Skeletal muscle tissue (tissue), 4 donors: ENCODE measurements around the gene GEMIN5. TPM values are rescaled to one million over a fixed set of nuclear protein-coding genes. Genes with fewer than 3 reads are reported as not detected.

ENCODE experiments used
- H3K27ac ChIP-seq: one replicate; pipeline ENCODE4 v1.7.0; 2013; ENCODE audit warnings: mild to moderate bottlenecking, low read depth, low read length, inconsistent platforms
- H3K27me3 ChIP-seq, 3 donors: one replicate each; pipeline ENCODE4 v1.7.0; 2013; ENCODE audit warnings: low read length in 3 of 3; ENCODE audit not compliant: control insufficient read depth in 3 of 3, insufficient read depth in 3 of 3
- H3K36me3 ChIP-seq, 3 donors: one replicate each; pipeline ENCODE4 v1.7.0; 2013; ENCODE audit warnings: low read length in 3 of 3; ENCODE audit not compliant: control insufficient read depth in 3 of 3, insufficient read depth in 3 of 3
- H3K4me1 ChIP-seq, 3 donors: one replicate each; pipeline ENCODE4 v1.7.0; 2013; ENCODE audit warnings: low read length in 3 of 3, mild to moderate bottlenecking in 3 of 3; ENCODE audit not compliant: control insufficient read depth in 3 of 3, insufficient read depth in 3 of 3
- H3K4me3 ChIP-seq, 3 donors: one replicate each; pipeline ENCODE4 v1.7.0; 2013; ENCODE audit warnings: low read length in 3 of 3
- H3K9ac ChIP-seq, 3 donors: one replicate each; pipeline ENCODE4 v1.7.0; 2013; ENCODE audit warnings: low read length in 3 of 3, mild to moderate bottlenecking in 3 of 3, moderate library complexity in 2 of 3, low read depth in 1 of 3
- H3K9me3 ChIP-seq, 3 donors: one replicate each; pipeline ENCODE4 v1.7.0; 2013; ENCODE audit warnings: low read length in 3 of 3; ENCODE audit not compliant: control insufficient read depth in 3 of 3
- total RNA-seq: library from RNA; depleted of rRNA; stranded (reverse); fragments of >200 nt; gene quantifications from one replicate; pipeline ENCODE4 v1.2.3, GENCODE V29; 2014
- donor health status: Osteomylitis.

GEMIN5 gene
- total RNA-seq, 1 donor from 2014 or later, result 18.8 TPM

DNA sequence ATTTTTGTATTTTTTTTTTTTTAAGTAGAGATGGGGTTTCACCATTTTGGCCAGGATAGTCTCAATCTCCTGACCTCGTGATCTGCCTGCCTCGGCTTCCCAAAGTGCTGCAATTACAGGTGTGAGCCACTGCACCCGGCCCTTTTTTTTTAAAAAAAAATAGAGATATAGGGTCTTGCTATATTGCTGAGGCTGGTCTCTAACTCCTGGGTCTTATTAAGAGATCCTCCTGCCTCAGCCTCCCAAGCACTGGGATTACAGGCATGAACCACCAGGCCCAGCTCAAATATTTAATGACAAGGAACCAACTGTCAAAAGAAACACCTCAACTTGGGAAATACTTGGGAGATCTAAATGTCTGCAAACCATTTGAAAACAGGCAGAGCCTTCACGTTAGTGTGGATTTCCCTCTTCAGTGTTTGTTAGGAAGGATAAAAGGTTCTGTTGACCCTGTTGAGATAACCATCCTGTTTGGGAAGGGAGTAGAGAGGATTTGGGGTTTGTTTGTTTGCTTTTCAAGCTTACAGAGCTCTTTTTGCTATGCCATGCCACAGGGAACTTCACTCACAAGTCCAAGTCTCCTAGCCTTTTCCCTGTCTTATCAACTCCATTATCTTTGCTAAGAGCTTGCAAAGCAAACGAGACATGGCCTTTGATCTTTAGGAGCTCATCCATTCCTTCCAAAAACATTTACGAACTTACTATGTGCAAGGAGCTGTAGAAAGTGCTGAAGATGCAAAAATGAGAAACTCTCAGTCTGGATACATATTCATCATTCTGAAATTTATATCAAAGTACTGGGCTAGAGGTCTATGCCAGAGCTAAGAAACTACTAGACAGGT lies 95.1 kb downstream of the GEMIN5 start:
- H3K4me1 ChIP-seq, result peaks cover 0 to 2% (median 0%) of the 10 kb centered on the region in 3 donors
- no peaks in the 10 kb centered on the region for H3K9me3 ChIP-seq
- no peak overlapping the region for H3K9ac ChIP-seq
- H3K27me3 ChIP-seq, result no peaks in the 10 kb centered on the region
- peaks cover 3 to 8% (median 4%) of the 10 kb centered on the region in 3 donors for H3K36me3 ChIP-seq
- H3K27ac ChIP-seq, result no peak overlapping the region
- no peak overlapping the region for H3K4me3 ChIP-seq

- Histone ChIP-seq H3K4me3 (no peak overlapping the region), H3K9ac (no peak overlapping the region), H3K4me1 (peaks cover 0 to 2% (median 0%) of the 10 kb centered on the region in 3 donors), H3K9me3 (no peaks in the 10 kb centered on the region), H3K27ac (no peak overlapping the region), H3K27me3 (no peaks in the 10 kb centered on the region), H3K36me3 (peaks cover 7 to 14% (median 9%) of the 10 kb centered on the region in 3 donors)
Measured at GRCh38 chr5:154841273-154841661, 96.7 kb downstream of the GEMIN5 start.

DNA sequence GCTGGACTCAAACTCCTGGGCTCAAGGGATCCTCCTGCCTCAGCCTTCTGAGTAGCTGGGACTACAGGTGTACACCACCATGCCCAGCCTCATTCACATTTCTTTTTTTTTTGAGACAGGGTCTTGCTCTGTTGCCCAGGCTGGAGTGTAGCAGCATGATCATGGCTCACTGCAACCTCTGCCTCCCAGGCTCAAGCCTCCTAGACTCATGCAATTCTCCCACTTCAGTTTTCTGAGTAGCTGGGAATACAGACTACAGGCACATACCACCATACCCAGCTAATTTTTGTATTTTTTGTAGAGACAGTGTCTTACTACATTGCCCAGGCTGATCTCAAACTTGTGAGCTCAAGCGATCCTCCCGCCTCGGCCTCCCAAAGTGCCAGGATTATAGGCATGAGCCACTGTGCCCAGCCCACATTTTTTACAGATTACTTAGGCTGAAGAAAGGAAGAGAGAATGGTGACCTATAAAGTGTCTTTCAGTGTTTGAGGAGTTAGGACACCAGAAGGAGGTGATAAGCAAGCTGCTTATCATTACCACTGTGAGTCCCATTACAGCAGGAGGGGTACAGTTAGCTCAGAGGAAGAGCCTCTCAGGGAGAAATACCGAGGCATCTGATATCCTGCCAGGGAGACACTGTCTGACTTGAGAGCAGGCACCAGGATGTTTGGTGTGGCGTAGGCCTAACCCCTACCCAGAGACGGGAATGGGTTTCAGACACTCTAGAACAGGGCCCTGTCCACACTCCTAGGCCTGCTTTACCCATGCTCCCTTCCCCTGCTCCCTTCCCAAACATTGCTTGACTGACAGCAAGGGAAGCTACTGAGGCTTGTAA lies 97.4 kb downstream of the GEMIN5 start:
- H3K9me3 ChIP-seq, result no peaks in the 10 kb centered on the region
- peaks cover 0 to 3% (median 2%) of the 10 kb centered on the region in 3 donors for H3K4me1 ChIP-seq
- no peak overlapping the region for H3K4me3 ChIP-seq
- H3K27me3 ChIP-seq, result no peaks in the 10 kb centered on the region
- peaks cover 7 to 14% (median 9%) of the 10 kb centered on the region in 3 donors for H3K36me3 ChIP-seq
- H3K27ac ChIP-seq, result no peak overlapping the region
- H3K9ac ChIP-seq, result no peak overlapping the region

Other genes with a start within 250 kb of the GEMIN5 start
- gene LARP1, start 182.8 kb downstream of the GEMIN5 start, total RNA-seq, result 24.0 TPM
- gene FAXDC2, start 87.6 kb downstream of the GEMIN5 start, total RNA-seq, result 8.4 TPM
- gene CNOT8, start 79.6 kb downstream of the GEMIN5 start, total RNA-seq, result 42.3 TPM
- 12.5 TPM for gene MRPL22, start 2.9 kb upstream of the GEMIN5 start, total RNA-seq
- gene KIF4B, start 75.5 kb upstream of the GEMIN5 start, total RNA-seq, result under 0.01 TPM